GM12872 (cell line): ENCODE data around the gene GPD2.

ENCODE experiments used
- CTCF ChIP-seq: IDR thresholded peaks from 3 replicates; pipeline ENCODE4 v1.5.1; 2011; ENCODE audit warnings: low read depth, mild to moderate bottlenecking, low read length, moderate library complexity; ENCODE audit not compliant: insufficient read depth

The GPD2 gene

DNA sequence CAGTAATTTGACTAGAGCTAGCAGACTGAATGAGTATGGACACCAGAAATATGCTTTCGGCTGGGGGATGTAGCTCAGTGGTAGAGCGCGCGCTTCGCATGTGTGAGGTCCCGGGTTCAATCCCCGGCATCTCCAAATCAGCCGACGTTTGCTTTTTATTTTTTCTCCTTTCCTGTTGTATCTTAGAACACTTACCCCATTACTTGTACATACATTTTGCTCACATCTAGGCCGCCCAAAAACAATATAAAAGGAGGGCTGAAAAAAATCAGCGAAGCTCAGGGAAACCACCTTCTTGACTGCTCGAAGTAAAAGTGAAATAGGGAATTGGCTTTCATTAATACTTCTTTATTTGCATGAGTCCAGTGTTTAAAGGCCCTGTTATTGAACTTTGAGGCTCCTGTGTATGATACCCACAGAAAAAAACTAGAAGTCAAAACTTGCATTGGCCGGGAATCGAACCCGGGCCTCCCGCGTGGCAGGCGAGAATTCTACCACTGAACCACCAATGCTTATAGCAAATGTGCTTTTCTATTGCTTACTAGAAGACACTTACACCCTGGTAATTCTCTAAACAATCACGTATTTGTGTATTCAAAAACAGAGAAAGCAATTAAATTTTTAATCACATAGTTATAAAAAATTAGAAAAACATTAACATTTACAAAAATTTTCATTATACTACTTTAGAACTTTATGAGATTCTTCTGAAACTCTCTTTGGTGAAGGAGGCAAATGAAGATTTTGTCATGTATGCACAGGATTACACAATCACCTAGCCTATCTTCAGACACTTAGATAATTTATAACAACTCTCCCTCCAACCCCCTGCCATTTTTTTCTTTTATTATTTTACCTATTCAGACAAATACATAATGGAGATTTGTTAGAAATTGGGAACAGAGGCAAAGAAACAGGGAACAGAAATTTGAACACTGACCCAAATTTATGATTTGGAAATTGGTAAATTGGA, 35.2 kb upstream of the GPD2 start:
- no peak for TF ChIP-seq CTCF

DNA sequence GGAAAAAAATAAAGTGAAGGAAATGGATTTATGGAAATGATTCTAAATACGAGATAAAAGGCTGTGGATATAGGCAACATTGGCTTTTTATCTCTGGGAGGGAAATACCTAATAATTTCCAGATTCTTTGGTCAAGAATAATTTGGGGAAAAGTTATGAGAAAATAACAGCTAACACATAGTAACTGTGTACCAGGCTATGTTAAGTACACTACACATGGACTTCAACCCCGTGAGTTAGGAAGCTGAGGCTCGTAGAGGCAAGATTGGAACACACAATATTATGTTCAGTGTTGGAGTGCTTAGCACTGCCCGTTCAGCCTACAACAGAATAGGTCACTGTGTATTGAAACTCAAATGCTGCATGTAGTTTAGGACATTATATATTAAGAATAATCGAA, 34.3 kb upstream of the GPD2 start:
- no peak for TF ChIP-seq CTCF

GRCh38 chr2:156405586-156405985, 30.6 kb upstream of the GPD2 start:
- TF ChIP-seq CTCF: no peak

GRCh38 chr2:156411835-156412234, 24.3 kb upstream of the GPD2 start:
- no peak for TF ChIP-seq CTCF

DNA sequence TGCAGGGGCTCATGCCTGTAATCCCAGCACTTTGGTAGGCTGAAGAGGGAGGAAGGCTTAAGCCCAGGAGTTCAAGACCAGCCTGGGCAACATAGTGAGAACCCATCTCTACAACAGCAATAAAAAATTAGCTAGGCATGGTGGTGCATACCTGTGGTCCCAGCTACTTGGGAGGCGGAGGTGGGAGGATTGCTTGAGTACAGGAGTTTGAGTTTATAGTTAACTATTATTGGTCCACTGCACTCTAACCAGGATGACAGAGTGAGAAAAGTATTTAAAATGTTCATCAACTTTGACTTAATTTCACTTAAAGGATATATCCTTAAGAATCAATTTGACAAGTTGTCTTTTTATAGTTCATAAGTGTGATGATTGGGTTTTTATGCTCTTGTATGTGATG, 14.3 kb upstream of the GPD2 start:
- TF ChIP-seq CTCF: no peak

DNA sequence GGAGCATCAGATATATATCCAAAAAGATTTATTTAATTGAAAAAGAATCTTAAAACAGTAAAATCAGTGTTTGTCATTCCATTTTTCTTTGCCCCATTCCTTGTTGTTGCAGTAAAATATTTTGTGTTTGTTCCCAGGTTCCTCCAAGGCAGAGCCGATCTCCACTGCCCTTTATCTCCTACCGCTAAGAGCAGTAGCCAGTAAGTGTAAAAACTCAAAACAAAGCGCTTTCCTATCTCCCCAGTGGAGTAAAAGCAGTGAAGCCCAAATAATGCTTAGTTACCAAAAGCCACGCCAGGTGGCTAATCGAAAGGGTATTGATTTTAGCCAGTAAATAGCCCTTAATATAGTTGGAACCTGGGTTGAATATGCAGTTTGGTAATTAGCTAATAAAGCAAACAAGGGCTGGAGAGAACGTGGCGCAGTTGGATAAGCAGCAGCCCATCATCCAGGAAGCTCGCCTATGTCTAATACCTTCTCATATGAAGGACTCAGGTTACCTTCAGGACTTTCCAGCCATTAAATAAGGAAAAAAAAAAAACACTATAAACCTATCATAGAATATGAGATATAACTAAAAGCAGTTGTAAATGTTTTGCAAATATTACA, 12.4 kb upstream of the GPD2 start:
- TF ChIP-seq CTCF: no peak

- TF ChIP-seq CTCF: no peak
Measured at GRCh38 chr2:156427074-156427473, 9.1 kb upstream of the GPD2 start.
